ENCODE results near the gene PHF20. TPM values are rescaled to one million over a fixed set of nuclear protein-coding genes. Genes with fewer than 3 reads are reported as not detected.
A peak's percentile ranks its signal among the peaks of the same experiment; 100 is the strongest.

The PHF20 gene
- total and polyA plus RNA-seq, 2 donors from 2014 or later = 12.3 to 48.4 TPM

DNA sequence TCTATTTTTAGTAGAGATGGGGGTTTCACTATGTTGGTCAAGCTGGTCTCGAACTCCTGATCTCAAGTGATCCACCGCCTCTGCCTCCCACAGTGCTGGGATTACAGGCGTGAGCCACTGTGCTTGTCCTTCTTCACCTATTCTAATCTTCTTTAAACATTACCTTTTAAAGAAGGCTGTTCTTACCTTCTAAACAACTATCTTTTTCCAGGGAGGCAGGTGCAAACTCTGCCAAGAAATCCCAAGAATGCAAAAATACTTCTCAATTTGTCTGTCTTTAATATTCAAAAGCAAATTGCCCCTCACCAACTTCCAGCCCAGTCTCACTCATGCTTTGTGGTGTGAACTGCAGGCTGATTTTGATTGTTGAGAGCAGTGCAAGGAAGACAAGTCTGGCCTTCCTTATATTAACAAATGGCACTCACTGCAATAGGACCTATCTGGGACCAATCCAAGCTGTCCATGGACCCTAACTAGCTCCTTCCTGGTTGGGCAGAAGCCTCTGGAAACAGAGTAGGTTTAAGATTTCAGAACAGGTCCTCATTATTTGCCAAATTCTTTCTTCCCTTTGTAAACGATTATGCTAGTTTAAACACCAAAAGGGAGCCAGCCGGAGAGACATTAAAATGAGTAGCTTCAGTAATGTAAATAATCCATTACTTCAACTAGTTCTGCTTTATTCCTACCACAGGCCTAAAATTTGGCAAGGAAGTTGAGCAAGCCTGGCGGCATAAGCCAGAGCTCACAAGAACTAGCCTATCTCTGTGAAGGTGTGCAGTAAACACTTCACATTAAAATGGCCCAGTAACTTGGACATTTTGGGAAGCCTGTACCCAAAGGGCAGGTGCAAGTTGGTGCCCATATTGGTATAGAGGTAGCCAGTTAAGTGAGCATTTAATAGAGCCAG lies 180.9 kb downstream of the PHF20 start:
- DNase-seq (peak in 2 of 5 donors; percentile 15 to 38), FAIRE-seq (no peak)
- H3K9ac ChIP-seq (ENCODE audit: low read length in 3 of 3) = peak overlapping the region; percentile 80 to 99 (median 97)
- no peaks in the 10 kb centered on the region for H3K9me3 ChIP-seq (ENCODE audit: control insufficient read depth in 2 of 3, insufficient read depth in 1 of 3, low read length in 3 of 3)
- H3K36me3 ChIP-seq (ENCODE audit: control insufficient read depth in 2 of 3, insufficient read depth in 3 of 3, low read length in 3 of 3) = peaks cover 0 to 4% (median 0%) of the 10 kb centered on the region in 3 donors
- H3K4me3 ChIP-seq (ENCODE audit: low read length in 3 of 3) = peak overlapping the region; percentile 93 to 95 (median 94)
- peak overlapping the region; percentile 96 to 99 for H3K27ac ChIP-seq (ENCODE audit: low read depth in 2 of 2, low read length in 2 of 2)
- peaks cover 0 to 12% (median 3%) of the 10 kb centered on the region in 3 donors for H3K4me1 ChIP-seq (ENCODE audit: control insufficient read depth in 2 of 3, insufficient read depth in 2 of 3, low read depth in 1 of 3, low read length in 3 of 3)
- intact Hi-C loops (cut with DNase I) = no loop called here
- no peaks in the 10 kb centered on the region for H3K27me3 ChIP-seq (ENCODE audit: control insufficient read depth, insufficient read depth, low read length)
- TF ChIP-seq CTCF (IDR thresholded peaks at IDR 0.05; ENCODE audit: borderline replicate concordance, extremely low read depth, insufficient read depth) = no peak

GRCh38 chr20:35953387-35954199 lies 181.8 kb downstream of the PHF20 start:
- intact Hi-C loops (cut with DNase I) = no loop called here
- no peak for FAIRE-seq
- no peaks in the 10 kb centered on the region for H3K27me3 ChIP-seq (ENCODE audit: control insufficient read depth, insufficient read depth, low read length)

More at GRCh38 chr20:35953387-35954199, 181.8 kb downstream of the PHF20 start:
- Histone ChIP-seq H3K9me3 (ENCODE audit: control insufficient read depth in 2 of 3, insufficient read depth in 1 of 3, low read length in 3 of 3) (no peaks in the 10 kb centered on the region), H3K4me3 (ENCODE audit: low read length in 3 of 3) (peak overlapping the region; percentile 93 to 95 (median 94)), H3K36me3 (ENCODE audit: control insufficient read depth in 2 of 3, insufficient read depth in 3 of 3, low read length in 3 of 3) (no peaks in the 10 kb centered on the region), H3K27ac (ENCODE audit: low read depth in 2 of 2, low read length in 2 of 2) (peak overlapping the region; percentile 96 to 99), H3K9ac (ENCODE audit: low read length in 3 of 3) (peak overlapping the region; percentile 80 to 99 (median 97)), H3K4me1 (ENCODE audit: control insufficient read depth in 2 of 3, insufficient read depth in 2 of 3, low read depth in 1 of 3, low read length in 3 of 3) (peaks cover 0 to 12% (median 3%) of the 10 kb centered on the region in 3 donors)
- no peak for TF ChIP-seq CTCF (IDR thresholded peaks at IDR 0.05; ENCODE audit: borderline replicate concordance, extremely low read depth, insufficient read depth)
- peak in 3 of 5 donors; percentile 11 to 90 (median 66) for DNase-seq
